ENCODE results near the gene DAAM1.

DAAM1 gene

GRCh38 chr14:59341858-59342477, 153.5 kb downstream of the DAAM1 start:
- no peak for DNase-seq (ENCODE audit: low read depth)

- DNase-seq (ENCODE audit: low read depth) = no peak
Measured at GRCh38 chr14:59342516-59343484, 154.3 kb downstream of the DAAM1 start.

- no peak for DNase-seq (ENCODE audit: low read depth)
Measured at GRCh38 chr14:59343585-59343984, 155.1 kb downstream of the DAAM1 start.

- no peak for DNase-seq (ENCODE audit: low read depth)
Measured at GRCh38 chr14:59344016-59344415, 155.5 kb downstream of the DAAM1 start.

- no peak for DNase-seq (ENCODE audit: low read depth)
Measured at GRCh38 chr14:59344691-59345455, 156.4 kb downstream of the DAAM1 start.

- DNase-seq (ENCODE audit: low read depth) = no peak
Measured at GRCh38 chr14:59346329-59346728, 157.9 kb downstream of the DAAM1 start.

GRCh38 chr14:59346796-59347510, 158.5 kb downstream of the DAAM1 start:
- DNase-seq (ENCODE audit: low read depth) = no peak

GRCh38 chr14:59347511-59347900, 159.0 kb downstream of the DAAM1 start:
- no peak for DNase-seq (ENCODE audit: low read depth)

- no peak for DNase-seq (ENCODE audit: low read depth)
Measured at GRCh38 chr14:59347915-59348314, 159.4 kb downstream of the DAAM1 start.

- DNase-seq (ENCODE audit: low read depth) = no peak
Measured at GRCh38 chr14:59349258-59349701, 160.8 kb downstream of the DAAM1 start.

- no peak for DNase-seq (ENCODE audit: low read depth)
Measured at GRCh38 chr14:59352961-59353360, 164.5 kb downstream of the DAAM1 start.

- no peak for DNase-seq (ENCODE audit: low read depth)
Measured at GRCh38 chr14:59354666-59355065, 166.2 kb downstream of the DAAM1 start.

GRCh38 chr14:59355091-59355490, 166.6 kb downstream of the DAAM1 start:
- DNase-seq (ENCODE audit: low read depth) = no peak

GRCh38 chr14:59356312-59356711, 167.8 kb downstream of the DAAM1 start:
- DNase-seq (ENCODE audit: low read depth) = no peak

- DNase-seq (ENCODE audit: low read depth) = no peak
Measured at GRCh38 chr14:59356767-59357166, 168.3 kb downstream of the DAAM1 start.

- no peak for DNase-seq (ENCODE audit: low read depth)
Measured at GRCh38 chr14:59358102-59358501, 169.6 kb downstream of the DAAM1 start.

- no peak for DNase-seq (ENCODE audit: low read depth)
Measured at GRCh38 chr14:59358784-59359183, 170.3 kb downstream of the DAAM1 start.

GRCh38 chr14:59359431-59360124, 171.1 kb downstream of the DAAM1 start:
- DNase-seq (ENCODE audit: low read depth) = no peak

GRCh38 chr14:59360233-59360632, 171.8 kb downstream of the DAAM1 start:
- DNase-seq (ENCODE audit: low read depth) = no peak

- DNase-seq (ENCODE audit: low read depth) = no peak
Measured at GRCh38 chr14:59360923-59361794, 172.7 kb downstream of the DAAM1 start.

Data from stimulated activated CD8-positive, alpha-beta memory T cell treated with anti-CD3 and anti-CD28 coated beads, Interleukin-7, amount 100 ng/mL, for 24 hours (primary cell).